Trophoblast cell (in vitro differentiated cells and primary cell): ENCODE results near the gene ITIH6.

Source experiments
- DNase-seq, 2 donors: peaks; one replicate each; pipeline ENCODE4 v3.0.0-alpha.2; 2016
- H2AFZ ChIP-seq: 2 replicates; pipeline ENCODE4 v1.6.1; 2013; ENCODE audit warnings: low read length, moderate library complexity, mild to moderate bottlenecking; ENCODE audit not compliant: insufficient read depth, poor library complexity
- H2AK5ac ChIP-seq: 2 replicates; pipeline ENCODE4 v1.6.1; 2013; ENCODE audit warnings: mild to moderate bottlenecking, low read length
- H2BK120ac ChIP-seq: 2 replicates; pipeline ENCODE4 v1.6.1; 2013; ENCODE audit warnings: low read length, mild to moderate bottlenecking, moderate library complexity; ENCODE audit not compliant: insufficient read depth, poor library complexity
- H2BK12ac ChIP-seq: 2 replicates; pipeline ENCODE4 v1.6.1; 2013; ENCODE audit warnings: mild to moderate bottlenecking, low read length, moderate library complexity
- H2BK5ac ChIP-seq: 2 replicates; pipeline ENCODE4 v1.6.1; 2013; ENCODE audit warnings: low read length, low read depth, moderate library complexity, mild to moderate bottlenecking; ENCODE audit not compliant: poor library complexity
- H3K14ac ChIP-seq: 2 replicates; pipeline ENCODE4 v1.6.1; 2013; ENCODE audit warnings: mild to moderate bottlenecking, low read length
- H3K18ac ChIP-seq: 2 replicates; pipeline ENCODE4 v1.6.1; 2013; ENCODE audit warnings: mild to moderate bottlenecking, low read length
- H3K23ac ChIP-seq: 2 replicates; pipeline ENCODE4 v1.6.1; 2013; ENCODE audit warnings: low read length
- H3K27ac ChIP-seq: 2 replicates; pipeline ENCODE4 v1.5.1; 2013; ENCODE audit warnings: low read depth, mild to moderate bottlenecking, inconsistent platforms, low read length, moderate library complexity
- H3K27me3 ChIP-seq: 2 replicates; pipeline ENCODE4 v1.6.1; 2013; ENCODE audit warnings: inconsistent platforms, mild to moderate bottlenecking, low read length, moderate library complexity; ENCODE audit not compliant: insufficient read depth
- H3K36me3 ChIP-seq, 2 experiments: 1 replicate in 1 of 2; 2 replicates in 1 of 2; pipeline ENCODE4 v1.6.1; 2013; ENCODE audit warnings: low read length in 2 of 2, mild to moderate bottlenecking in 2 of 2, moderate library complexity in 1 of 2; ENCODE audit not compliant: insufficient read depth in 2 of 2, control insufficient read depth in 1 of 2
- H3K4ac ChIP-seq: 2 replicates; pipeline ENCODE4 v1.6.1; 2013; ENCODE audit warnings: low read depth, mild to moderate bottlenecking, low read length, moderate library complexity
- H3K4me1 ChIP-seq, 2 experiments: 1 replicate in 1 of 2; 2 replicates in 1 of 2; pipeline ENCODE4 v1.6.1; 2013; ENCODE audit warnings: low read length in 2 of 2, mild to moderate bottlenecking in 2 of 2, moderate library complexity in 1 of 2; ENCODE audit not compliant: insufficient read depth in 2 of 2, control insufficient read depth in 1 of 2
- H3K4me2 ChIP-seq: 2 replicates; pipeline ENCODE4 v1.6.1; 2013; ENCODE audit warnings: inconsistent platforms, mild to moderate bottlenecking, low read length, moderate library complexity
- H3K4me3 ChIP-seq: 2 replicates; pipeline ENCODE4 v1.5.1; 2013; ENCODE audit warnings: mild to moderate bottlenecking, low read depth, low read length, inconsistent platforms
- H3K79me1 ChIP-seq: one replicate; pipeline ENCODE4 v1.6.1; 2013; ENCODE audit warnings: low read length
- H3K79me2 ChIP-seq: 2 replicates; pipeline ENCODE4 v1.6.1; 2013; ENCODE audit warnings: low read length, mild to moderate bottlenecking; ENCODE audit not compliant: control insufficient read depth, insufficient read depth, poor library complexity
- H3K9ac ChIP-seq: 2 replicates; pipeline ENCODE4 v1.6.1; 2013; ENCODE audit warnings: mild to moderate bottlenecking, low read length
- H3K9me3 ChIP-seq: 2 replicates; pipeline ENCODE4 v1.6.1; 2013; ENCODE audit warnings: low read depth, mild to moderate bottlenecking, control low read depth, inconsistent platforms, low read length; ENCODE audit not compliant: insufficient read depth
- H4K12ac ChIP-seq: 2 replicates; pipeline ENCODE4 v1.6.1; 2013; ENCODE audit warnings: low read depth, mild to moderate bottlenecking, low read length, moderate library complexity
- H4K8ac ChIP-seq: 2 replicates; pipeline ENCODE4 v1.6.1; 2013; ENCODE audit warnings: low read depth, mild to moderate bottlenecking, low read length, moderate library complexity
- H4K91ac ChIP-seq: one replicate; pipeline ENCODE4 v1.6.1; 2013; ENCODE audit warnings: low read depth, mild to moderate bottlenecking, low read length, moderate library complexity
- WGBS: extraction: QIAGEN DNeasy Blood & Tissue Kit; methylation state at CpG from one replicate; pipeline ENCODE4 v1.1.7; 2013; ENCODE audit warnings: missing lambda C conversion rate; ENCODE audit not compliant: insufficient read length, insufficient coverage; ENCODE audit errors: extremely low coverage; 5-methylcytosine and 5-hydroxymethylcytosine counted together

Gene ITIH6

DNA sequence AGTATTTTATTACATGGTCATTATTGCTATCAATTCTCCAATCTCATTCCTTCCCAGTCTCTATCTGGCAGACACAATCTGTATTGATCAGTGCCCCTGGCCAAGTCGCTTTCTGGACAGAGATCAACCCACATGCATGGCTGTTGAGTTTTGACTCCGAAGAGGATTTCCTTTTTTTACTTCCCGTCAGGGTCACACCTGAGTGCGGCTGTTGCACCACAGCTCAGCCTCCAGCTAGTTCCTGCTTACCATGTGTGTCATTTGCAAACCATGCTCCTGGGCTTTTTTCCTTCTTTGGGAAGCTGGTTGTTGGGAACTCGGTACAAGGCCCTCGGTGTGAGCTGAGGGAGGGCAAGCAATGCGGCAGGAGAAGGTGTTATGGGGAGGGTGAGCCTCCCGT is 21.1 kb upstream of the ITIH6 start:
- Histone ChIP-seq H3K4ac (no peak overlapping the region), H4K12ac (no peak overlapping the region), H3K18ac (no peak overlapping the region), H3K4me1 (no peaks in the 10 kb centered on the region), H2BK12ac (no peak overlapping the region), H3K36me3 (peaks cover 14 to 22% of the 10 kb centered on the region in 2 experiments), H3K79me1 (no peaks in the 10 kb centered on the region), H3K23ac (no peak overlapping the region), H3K14ac (no peak overlapping the region), H2BK120ac (no peak overlapping the region), H3K4me3 (no peak overlapping the region), H3K27ac (no peak overlapping the region), H2AFZ (no peak overlapping the region), H2AK5ac (no peak overlapping the region), H4K91ac (no peak overlapping the region), H3K9ac (no peak overlapping the region), H3K27me3 (no peaks in the 10 kb centered on the region), H4K8ac (no peak overlapping the region), H3K9me3 (no peaks in the 10 kb centered on the region), H3K79me2 (no peaks in the 10 kb centered on the region), H2BK5ac (no peak overlapping the region), H3K4me2 (no peak overlapping the region)
- WGBS: no CpG with 5 or more reads among the region's 8 CpGs
- peak; percentile 69 to 71 for DNase-seq

DNA sequence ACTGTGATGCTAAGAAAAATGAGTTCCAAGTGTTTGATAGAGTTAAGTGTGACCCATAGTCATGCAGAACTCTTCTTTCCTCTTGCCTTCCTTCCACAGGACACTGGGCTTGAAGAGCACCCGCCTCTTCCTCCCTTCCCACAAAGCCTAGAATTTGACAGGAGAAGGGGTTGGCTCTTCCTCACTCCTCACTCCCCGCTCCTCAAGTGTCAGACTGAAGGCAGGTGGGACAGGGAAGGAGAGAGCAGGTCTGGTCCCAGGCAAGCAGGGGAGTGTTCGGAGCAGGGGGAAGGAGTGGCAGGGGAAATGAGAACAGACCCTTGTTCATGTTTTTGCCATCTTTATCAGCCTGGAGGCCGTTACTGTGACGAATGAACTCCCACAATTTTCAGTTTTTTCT is 20.2 kb upstream of the ITIH6 start:
- Histone ChIP-seq H3K36me3 (peaks cover 18 to 30% of the 10 kb centered on the region in 2 experiments), H3K14ac (no peak overlapping the region), H3K23ac (no peak overlapping the region), H3K27me3 (no peaks in the 10 kb centered on the region), H3K9me3 (no peaks in the 10 kb centered on the region), H2BK120ac (no peak overlapping the region), H3K9ac (no peak overlapping the region), H3K27ac (no peak overlapping the region), H2AFZ (no peak overlapping the region), H3K4me3 (no peak overlapping the region), H4K12ac (no peak overlapping the region), H3K4me1 (no peaks in the 10 kb centered on the region), H3K4ac (no peak overlapping the region), H2BK12ac (no peak overlapping the region), H3K4me2 (no peak overlapping the region), H4K8ac (no peak overlapping the region), H3K18ac (no peak overlapping the region), H3K79me1 (no peaks in the 10 kb centered on the region), H2BK5ac (no peak overlapping the region), H2AK5ac (no peak overlapping the region), H3K79me2 (no peaks in the 10 kb centered on the region), H4K91ac (no peak overlapping the region)
- DNase-seq: no peak
- no CpG with 5 or more reads among the region's 5 CpGs for WGBS

DNA sequence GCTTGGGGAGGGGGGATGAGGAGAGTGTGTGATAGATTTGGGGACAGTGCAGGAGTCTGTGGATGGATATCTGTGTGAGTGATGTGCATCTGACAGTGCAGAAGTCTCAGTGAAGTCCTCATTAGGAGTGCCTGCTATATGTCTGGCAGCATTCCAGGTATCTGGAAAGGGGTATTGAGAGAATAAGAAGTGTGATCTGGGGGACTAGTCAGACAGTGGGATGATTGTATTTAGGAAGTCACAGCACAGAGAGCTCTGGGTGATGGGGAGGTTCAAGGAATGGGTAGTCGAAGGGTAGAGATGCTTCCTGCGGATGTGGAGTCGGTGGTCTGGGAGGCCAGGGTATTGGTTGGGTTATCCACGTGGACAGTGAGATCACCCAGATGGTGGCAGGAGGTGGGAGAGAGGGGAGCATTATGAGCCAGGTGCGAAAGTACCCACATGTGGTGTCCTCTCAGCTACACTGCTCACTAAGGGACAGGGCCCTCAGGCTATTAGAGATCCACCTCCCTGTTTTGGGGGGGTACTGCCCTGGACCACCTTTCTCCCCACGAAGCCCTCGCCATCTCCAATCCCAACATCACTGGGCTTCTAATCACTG is 19.3 kb upstream of the ITIH6 start:
- Histone ChIP-seq H3K36me3 (peaks cover 24 to 39% of the 10 kb centered on the region in 2 experiments), H3K79me2 (no peaks in the 10 kb centered on the region), H3K4me1 (no peaks in the 10 kb centered on the region), H3K4me2 (no peak overlapping the region), H3K18ac (no peak overlapping the region), H3K4ac (no peak overlapping the region), H3K14ac (no peak overlapping the region), H3K4me3 (no peak overlapping the region), H2BK5ac (no peak overlapping the region), H3K23ac (no peak overlapping the region), H4K8ac (no peak overlapping the region), H3K79me1 (no peaks in the 10 kb centered on the region), H2BK12ac (no peak overlapping the region), H4K12ac (no peak overlapping the region), H3K9ac (no peak overlapping the region), H3K27me3 (no peaks in the 10 kb centered on the region), H4K91ac (no peak overlapping the region), H3K9me3 (no peaks in the 10 kb centered on the region), H3K27ac (no peak overlapping the region), H2AK5ac (no peak overlapping the region), H2AFZ (no peak overlapping the region), H2BK120ac (no peak overlapping the region)
- WGBS: no CpG with 5 or more reads among the region's 7 CpGs
- no peak for DNase-seq

DNA sequence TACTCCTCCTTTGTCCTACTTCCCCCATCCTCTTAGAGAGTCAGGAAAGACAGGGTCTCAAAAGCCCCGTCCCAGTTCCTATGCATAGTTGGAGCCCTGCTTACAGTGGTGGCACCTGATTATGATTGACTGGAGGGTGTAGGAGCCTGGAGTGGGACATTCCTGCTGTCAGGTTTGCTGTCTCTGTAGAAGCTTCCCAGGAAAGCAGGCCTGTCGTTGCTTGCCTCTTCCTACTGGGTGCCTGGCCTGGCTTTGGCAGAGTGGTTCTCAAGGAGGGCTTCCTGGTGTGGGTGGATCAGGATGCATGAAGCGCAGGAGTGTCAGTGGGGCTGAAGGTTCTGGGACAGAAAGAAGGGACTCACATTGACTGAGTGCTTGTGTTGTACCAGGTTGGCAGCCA is 14.3 kb upstream of the ITIH6 start:
- Histone ChIP-seq H2BK120ac (no peak overlapping the region), H3K14ac (no peak overlapping the region), H4K12ac (no peak overlapping the region), H3K9me3 (no peaks in the 10 kb centered on the region), H3K4me3 (no peak overlapping the region), H3K4ac (no peak overlapping the region), H3K27me3 (no peaks in the 10 kb centered on the region), H3K79me2 (peaks cover 14% of the 10 kb centered on the region), H3K27ac (no peak overlapping the region), H2AFZ (no peak overlapping the region), H3K4me1 (peaks cover 0 to 4% of the 10 kb centered on the region in 2 experiments), H3K79me1 (peaks cover 13% of the 10 kb centered on the region), H3K36me3 (peaks cover 47 to 70% of the 10 kb centered on the region in 2 experiments), H3K9ac (no peak overlapping the region), H3K18ac (no peak overlapping the region), H2BK5ac (no peak overlapping the region), H2AK5ac (no peak overlapping the region), H2BK12ac (no peak overlapping the region), H4K91ac (no peak overlapping the region), H3K23ac (no peak overlapping the region), H3K4me2 (no peak overlapping the region), H4K8ac (no peak overlapping the region)
- WGBS: no CpG with 5 or more reads among the region's 3 CpGs
- DNase-seq: no peak
